GM21717 (cell line): ENCODE data around the gene ZNHIT2.

Experiments
- ATAC-seq: cut with Tn5 transposase; IDR thresholded peaks from one replicate; pipeline ENCODE4 v1.9.1; 2021; ENCODE audit warnings: mild to moderate bottlenecking, moderate library complexity; ENCODE audit not compliant: unreplicated experiment

Gene ZNHIT2

DNA sequence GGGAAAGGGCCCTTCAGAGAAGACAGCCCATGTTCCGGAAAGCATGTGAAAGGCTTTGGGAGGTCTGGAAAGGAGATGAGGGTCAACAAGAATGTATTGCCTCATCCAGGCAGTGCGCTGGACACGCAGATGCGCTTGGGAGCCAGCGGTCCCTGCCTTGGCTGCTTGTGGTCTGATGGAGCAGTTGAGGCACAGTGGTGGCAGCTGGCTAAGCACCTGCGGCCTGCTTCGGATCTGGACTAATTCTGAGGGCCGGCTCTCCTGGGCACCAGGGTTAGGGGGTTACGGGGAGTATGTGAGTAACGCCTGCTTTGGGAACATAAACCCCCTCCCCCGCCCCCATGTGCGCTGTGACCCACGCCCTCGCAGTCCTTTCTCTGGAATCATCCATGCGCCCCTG is 10.4 kb downstream of the ZNHIT2 start:
- no peak for ATAC-seq

DNA sequence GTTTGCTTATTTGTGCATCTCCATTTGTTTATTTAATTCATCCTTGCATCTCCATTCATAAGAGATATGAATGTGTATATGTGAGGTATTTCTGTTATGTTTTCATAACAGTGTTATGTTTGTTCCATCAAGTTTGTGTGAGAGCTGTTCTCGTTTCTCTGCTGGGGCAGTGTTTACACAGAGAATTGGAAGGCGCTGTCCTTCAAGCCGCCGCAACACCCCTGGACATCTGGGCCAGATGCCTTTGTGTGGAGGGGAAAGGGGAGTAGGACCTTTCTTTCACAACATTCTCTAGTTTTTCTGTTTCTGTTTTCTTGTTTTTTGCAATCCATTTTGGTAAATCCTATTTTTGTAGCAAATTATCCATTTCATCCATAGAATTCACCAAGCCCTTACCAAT is 12.9 kb downstream of the ZNHIT2 start:
- no peak for ATAC-seq

DNA sequence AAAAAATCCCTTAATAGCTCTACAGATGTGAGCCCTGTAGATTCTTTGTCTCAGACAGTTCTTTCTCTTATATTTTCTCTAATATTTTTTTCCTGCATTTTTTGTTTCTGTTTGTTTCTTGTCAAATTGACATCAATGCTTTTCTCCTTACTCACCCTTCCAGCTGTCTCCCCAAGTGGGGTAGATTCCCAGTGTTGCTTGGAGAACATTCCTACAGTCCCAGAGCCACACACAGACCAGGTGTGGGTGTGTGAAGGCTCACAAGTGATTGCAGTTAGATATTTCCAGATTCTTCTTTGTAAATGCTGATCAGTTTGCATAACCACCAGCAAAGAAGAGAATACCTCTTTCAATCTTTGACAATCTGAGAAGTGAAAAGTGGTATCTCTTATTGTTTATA is 14.0 kb downstream of the ZNHIT2 start:
- no peak for ATAC-seq

DNA sequence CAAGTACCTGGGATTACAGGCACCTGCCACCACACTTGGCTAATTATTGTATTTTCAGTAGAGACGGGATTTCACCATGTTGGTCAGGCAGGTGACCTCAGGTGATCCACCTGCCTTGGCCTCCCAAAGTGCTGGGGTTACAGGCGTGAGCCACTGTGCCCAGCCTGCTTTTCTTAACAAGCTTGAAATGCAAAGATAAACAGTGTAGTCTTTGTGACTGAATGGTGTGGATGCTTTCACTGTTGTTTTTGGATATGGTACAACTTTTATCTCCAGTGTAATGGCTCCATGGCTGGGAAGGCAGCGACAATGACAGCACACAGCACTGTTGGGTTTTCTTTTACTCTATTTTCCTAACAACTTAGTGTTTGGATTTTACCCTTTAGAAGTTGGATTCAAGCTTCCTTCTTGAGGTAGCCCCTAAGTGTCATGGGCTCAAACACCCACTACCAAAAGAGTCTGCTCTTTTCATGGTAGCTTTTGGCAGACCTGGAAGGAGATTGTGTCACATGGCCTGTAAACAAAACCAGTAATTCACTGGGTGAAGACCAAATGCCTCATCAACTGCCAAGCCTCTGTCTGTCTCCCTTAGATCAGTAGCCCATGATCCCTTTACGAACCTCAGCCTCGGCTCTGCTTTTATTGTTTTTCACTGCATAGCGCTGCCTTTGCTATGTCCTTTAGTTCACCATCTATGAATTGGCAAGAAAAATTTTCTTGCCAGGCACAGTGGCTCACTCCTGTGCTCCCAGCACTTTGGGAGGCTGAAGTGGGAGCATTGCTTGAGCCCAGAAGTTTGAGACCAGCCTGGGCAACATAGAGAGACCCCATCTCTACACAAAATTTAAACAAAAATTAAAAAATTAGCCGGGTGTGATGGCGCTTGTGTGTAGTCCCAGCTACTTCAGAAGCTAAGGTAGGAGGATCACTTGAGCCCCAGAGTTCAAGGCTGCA is 15.1 kb downstream of the ZNHIT2 start:
- ATAC-seq = no peak

DNA sequence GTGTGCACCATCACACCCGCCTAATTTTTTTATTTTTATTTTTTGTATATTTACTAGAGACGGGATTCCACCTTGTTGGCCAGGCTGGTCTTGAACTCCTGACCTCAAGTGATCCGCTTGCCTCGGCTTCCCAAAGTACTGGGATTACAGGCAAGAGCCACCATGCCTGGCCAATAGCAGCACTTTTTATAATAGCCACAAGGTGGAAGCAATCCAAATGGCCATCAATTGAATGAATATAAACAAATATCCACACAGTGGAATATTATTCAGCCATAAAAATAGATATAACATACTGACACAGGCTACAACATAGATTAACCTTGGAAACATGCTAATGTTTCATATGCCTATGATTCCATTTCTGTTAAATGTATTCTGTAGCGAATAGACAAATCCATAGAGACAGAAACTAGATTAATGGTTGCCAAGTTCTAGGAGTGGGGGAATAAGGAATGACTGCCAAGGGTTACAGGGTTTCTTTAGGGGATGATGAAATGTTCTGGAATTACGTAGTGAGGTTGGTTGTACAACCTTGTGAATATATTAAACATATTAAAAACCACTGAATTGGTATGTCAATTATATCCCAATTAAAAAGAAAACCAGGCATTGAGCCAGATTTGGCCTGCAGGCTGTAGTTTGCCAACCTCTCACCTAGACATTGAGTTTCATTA is 16.7 kb downstream of the ZNHIT2 start:
- ATAC-seq = no peak

GRCh38 chr11:65096926-65097325 is 20.6 kb downstream of the ZNHIT2 start:
- no peak for ATAC-seq

GRCh38 chr11:65095974-65096806 is 21.3 kb downstream of the ZNHIT2 start, which contains the start of gene VPS51:
VPS51 (plus strand) TSS chr11:65096214; CDS start chr11:65096251, 37 bp downstream.
- peak; percentile 82 for ATAC-seq

DNA sequence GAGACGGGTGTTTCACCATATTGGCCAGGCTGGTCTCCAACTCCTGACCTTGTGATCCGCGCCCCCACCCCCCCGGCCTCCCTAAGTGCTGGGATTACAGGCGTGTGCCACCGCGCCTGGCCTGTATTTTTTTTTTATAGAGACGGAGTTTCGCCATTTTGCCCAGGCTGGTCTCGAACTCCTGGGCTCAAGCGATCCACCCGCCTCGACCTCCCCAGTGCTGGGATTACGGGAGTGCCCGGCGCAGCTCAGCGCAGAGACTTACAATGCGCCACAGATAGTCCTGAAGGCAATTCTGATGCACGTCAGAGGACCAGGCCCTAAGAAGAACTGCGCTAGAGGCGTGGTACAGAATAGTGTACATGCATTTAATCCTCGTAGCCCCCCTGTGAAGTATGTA is 22.1 kb downstream of the ZNHIT2 start:
- no peak for ATAC-seq

GRCh38 chr11:65090628-65091027 is 26.9 kb downstream of the ZNHIT2 start:
- no peak for ATAC-seq

- no peak for ATAC-seq
Observed at GRCh38 chr11:65089621-65090020, 27.9 kb downstream of the ZNHIT2 start.

DNA sequence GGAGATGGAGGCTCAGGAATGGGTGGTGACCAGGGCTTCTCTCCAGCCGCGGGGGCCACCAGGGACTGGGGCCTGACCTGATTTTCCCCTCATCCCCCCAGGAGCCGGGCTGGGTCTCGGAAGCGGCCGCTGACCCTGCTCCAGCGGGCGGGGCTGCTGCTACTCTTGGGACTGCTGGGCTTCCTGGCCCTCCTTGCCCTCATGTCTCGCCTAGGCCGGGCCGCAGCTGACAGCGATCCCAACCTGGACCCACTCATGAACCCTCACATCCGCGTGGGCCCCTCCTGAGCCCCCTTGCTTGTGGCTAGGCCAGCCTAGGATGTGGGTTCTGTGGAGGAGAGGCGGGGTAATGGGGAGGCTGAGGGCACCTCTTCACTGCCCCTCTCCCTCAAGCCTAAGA is 29.7 kb downstream of the ZNHIT2 start:
- no peak for ATAC-seq

DNA sequence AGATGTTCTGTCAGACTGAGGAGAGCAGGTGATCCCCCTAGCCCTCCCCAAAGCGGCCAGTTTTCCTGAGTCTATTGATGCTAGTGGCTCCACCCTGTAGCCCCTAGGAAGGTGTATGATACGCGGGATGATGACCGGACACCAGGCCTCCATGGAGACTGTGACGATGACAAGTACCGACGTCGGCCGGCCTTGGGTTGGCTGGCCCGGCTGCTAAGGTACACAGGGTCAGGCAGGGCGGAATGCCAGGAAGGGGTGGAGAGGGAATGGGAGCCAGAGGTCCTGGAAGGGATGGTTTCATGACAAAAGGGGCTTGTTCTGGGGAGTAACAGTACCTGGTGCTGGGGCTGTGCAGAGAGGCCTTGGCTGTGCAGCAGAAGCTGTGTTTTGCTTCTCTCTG is 30.3 kb downstream of the ZNHIT2 start:
- ATAC-seq = no peak

GRCh38 chr11:65086809-65087208 is 30.7 kb downstream of the ZNHIT2 start:
- no peak for ATAC-seq

- no peak for ATAC-seq
Observed at GRCh38 chr11:65085446-65085845, 32.1 kb downstream of the ZNHIT2 start.

- ATAC-seq = peak; percentile 8
Observed at GRCh38 chr11:65084598-65085375, 32.7 kb downstream of the ZNHIT2 start.

GRCh38 chr11:65083834-65084597 is 33.5 kb downstream of the ZNHIT2 start, which contains the start of the genes CDCA5 and ZFPL1:
CDCA5 (minus strand) TSS chr11:65084040; CDS start chr11:65083978, 62 bp downstream.
ZFPL1 (plus strand) TSS chr11:65084222; CDS start chr11:65084699, 477 bp downstream.
- ATAC-seq = peak; percentile 48

GRCh38 chr11:65083134-65083833 is 34.2 kb downstream of the ZNHIT2 start:
- ATAC-seq = peak; percentile 22

- ATAC-seq = no peak
Observed at GRCh38 chr11:65078786-65079342, 38.6 kb downstream of the ZNHIT2 start.
